GM13976 (cell line): ENCODE measurements around the gene CTR9.
"Not testable (repeated sequence)": the region's sequence is repeated elsewhere in the genome, so short reads cannot be mapped to it uniquely, and the experiment has no call there.

Experiments
- DNase-seq: peaks from one replicate; pipeline ENCODE4 v3.0.0; 2012; ENCODE audit warnings: low spot score
- in situ Hi-C: fragments of 300-500 bp; cut with MboI; formaldehyde crosslinking; loops from one replicate; pipeline ENCODE4 v1.12.0; 2022; ENCODE audit warnings: low sequenced_read_pairs, mixed read lengths, inconsistent platforms; ENCODE audit not compliant: unreplicated experiment
- TF ChIP-seq, protein P1 (sequence below): IDR thresholded peaks from 2 replicates; pipeline ENCODE4 v1.5.1; 2012; ENCODE audit warnings: borderline replicate concordance, mild to moderate bottlenecking; ENCODE audit not compliant: insufficient read depth; ENCODE audit errors: extremely low read depth, missing control alignments, control extremely low read depth

Gene CTR9

GRCh38 chr11:10807493-10808234, 56.6 kb downstream of the CTR9 start:
- DNase-seq: peak; percentile 49
- in situ Hi-C loops: no loop called here
- TF ChIP-seq, protein P1, sequence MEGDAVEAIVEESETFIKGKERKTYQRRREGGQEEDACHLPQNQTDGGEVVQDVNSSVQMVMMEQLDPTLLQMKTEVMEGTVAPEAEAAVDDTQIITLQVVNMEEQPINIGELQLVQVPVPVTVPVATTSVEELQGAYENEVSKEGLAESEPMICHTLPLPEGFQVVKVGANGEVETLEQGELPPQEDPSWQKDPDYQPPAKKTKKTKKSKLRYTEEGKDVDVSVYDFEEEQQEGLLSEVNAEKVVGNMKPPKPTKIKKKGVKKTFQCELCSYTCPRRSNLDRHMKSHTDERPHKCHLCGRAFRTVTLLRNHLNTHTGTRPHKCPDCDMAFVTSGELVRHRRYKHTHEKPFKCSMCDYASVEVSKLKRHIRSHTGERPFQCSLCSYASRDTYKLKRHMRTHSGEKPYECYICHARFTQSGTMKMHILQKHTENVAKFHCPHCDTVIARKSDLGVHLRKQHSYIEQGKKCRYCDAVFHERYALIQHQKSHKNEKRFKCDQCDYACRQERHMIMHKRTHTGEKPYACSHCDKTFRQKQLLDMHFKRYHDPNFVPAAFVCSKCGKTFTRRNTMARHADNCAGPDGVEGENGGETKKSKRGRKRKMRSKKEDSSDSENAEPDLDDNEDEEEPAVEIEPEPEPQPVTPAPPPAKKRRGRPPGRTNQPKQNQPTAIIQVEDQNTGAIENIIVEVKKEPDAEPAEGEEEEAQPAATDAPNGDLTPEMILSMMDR: no peak

- TF ChIP-seq, protein P1: no peak
- no peak for DNase-seq
- in situ Hi-C loops: no loop called here
Measured at GRCh38 chr11:10808235-10808552, 57.1 kb downstream of the CTR9 start.

GRCh38 chr11:10808553-10809372, 57.7 kb downstream of the CTR9 start, which contains the start of gene EIF4G2:
EIF4G2 (minus strand) TSS chr11:10808926.
- DNase-seq: peak; percentile 99
- in situ Hi-C loops: no loop called here
- TF ChIP-seq, protein P1: no peak

DNA sequence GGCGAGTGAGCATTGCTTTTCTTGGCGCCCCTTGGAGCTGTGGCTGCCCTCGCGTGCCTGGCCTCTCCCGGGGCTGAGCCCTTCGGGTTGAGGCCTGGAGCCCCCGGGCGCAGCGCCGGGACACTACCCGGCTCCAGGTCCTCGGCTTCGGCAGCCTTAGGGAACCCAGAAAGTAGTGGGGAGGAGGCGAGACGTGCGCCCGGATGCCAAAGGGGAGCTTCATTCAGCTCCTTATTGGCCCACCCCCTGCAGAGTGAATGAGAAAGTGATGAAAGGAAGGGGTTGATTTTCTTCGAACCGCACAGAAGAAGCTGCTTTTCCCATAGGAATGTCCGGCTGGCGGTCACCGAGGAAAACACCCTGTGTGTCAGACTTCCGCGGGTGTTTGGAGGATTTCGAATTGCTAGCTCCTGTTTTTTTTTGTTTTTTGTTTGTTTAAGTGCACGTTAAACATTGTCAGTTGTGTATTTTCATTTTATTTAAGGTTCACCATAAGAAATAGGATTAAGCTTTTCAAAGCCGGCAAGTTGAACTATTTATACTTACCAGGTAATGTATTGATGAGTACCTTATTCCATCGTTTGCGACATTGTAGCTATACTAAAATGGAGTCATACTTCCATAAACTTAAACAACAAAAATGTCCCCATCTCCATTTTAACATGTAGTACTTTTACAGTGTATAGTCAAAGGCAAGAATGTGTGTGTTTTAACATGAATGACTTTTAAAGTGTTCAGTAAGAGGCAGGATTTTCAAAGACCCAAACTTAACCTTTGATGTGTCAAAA, 58.5 kb downstream of the CTR9 start:
- in situ Hi-C loops: no loop called here
- no peak for DNase-seq

GRCh38 chr11:10813945-10814344, 62.9 kb downstream of the CTR9 start:
- in situ Hi-C loops: no loop called here
- DNase-seq: no peak
- TF ChIP-seq, protein P1: no peak

More for the DNA sequence above, 58.5 kb downstream of the CTR9 start:
- TF ChIP-seq, protein P1: no peak

DNA sequence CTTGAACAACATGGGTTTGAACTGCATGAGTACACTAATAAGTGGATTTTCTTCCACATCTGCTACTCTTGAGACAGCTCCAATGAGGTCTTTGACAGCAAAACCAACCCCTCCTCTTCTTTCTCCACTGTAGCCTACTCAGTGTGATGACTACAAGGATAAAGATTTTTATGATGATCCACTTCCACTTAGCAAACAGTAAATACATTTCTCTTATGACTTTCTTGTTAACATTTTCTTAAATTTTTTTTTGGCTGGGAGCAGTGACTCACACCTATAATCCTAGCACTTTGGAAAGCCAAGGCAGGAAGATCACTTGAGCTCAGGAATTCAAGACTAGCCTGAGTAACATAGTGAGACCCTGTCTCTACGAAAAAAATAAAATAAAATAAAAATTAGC, 67.5 kb downstream of the CTR9 start:
- TF ChIP-seq, protein P1: no peak
- in situ Hi-C loops: no loop called here
- DNase-seq: no peak

GRCh38 chr11:10822491-10822890, 71.4 kb downstream of the CTR9 start:
- DNase-seq, in situ Hi-C loops: not testable (repeated sequence)
